Stimulated activated CD4-positive, alpha-beta T cell treated with anti-CD3 and anti-CD28 coated beads, Interleukin-4, amount 100 ng/mL, for 48 hours (primary cell): Measurements from ENCODE around the gene MRPL58.
A peak's percentile ranks its signal among the peaks of the same experiment; 100 is the strongest.
"Not testable (repeated sequence)": the region's sequence is repeated elsewhere in the genome, so short reads cannot be mapped to it uniquely, and the experiment has no call there.

Source experiments
- DNase-seq, 2 donors: peaks; one replicate each; pipeline ENCODE4 v3.0.0-alpha.2; 2020; ENCODE audit warnings: low read depth in 2 of 2

MRPL58 gene

DNA sequence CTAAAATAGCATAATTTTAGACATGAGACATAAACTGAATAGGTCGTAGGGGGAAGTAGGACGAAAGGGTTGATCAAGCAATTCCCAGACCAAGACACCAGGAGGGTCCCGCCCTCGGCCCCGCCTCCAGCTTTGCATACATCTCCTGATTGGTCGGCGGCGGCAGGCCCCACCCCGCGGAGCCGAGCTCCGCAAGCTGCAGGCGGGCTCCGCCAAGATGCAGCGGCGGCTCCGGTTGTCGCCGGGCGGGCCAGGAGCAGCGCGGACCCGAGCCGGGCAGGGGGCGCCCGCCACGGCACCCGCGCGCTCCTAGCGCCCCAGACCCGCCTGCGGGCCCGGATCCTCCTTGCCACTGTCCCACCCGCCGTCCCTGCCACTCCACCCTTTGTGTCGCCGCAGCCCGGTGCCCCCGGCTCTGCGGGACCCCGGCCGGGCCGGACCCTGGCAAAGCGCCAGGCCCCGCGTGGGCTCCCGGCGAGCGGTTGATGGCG is 25.0 kb upstream of the MRPL58 start, which contains the start of gene CDR2L:
Gene CDR2L (plus strand): TSS at position 215 of the 491 bp plus-strand sequence. CDS start 412 bp downstream, outside the sequence.
- peak; percentile 88 to 91 for DNase-seq

DNA sequence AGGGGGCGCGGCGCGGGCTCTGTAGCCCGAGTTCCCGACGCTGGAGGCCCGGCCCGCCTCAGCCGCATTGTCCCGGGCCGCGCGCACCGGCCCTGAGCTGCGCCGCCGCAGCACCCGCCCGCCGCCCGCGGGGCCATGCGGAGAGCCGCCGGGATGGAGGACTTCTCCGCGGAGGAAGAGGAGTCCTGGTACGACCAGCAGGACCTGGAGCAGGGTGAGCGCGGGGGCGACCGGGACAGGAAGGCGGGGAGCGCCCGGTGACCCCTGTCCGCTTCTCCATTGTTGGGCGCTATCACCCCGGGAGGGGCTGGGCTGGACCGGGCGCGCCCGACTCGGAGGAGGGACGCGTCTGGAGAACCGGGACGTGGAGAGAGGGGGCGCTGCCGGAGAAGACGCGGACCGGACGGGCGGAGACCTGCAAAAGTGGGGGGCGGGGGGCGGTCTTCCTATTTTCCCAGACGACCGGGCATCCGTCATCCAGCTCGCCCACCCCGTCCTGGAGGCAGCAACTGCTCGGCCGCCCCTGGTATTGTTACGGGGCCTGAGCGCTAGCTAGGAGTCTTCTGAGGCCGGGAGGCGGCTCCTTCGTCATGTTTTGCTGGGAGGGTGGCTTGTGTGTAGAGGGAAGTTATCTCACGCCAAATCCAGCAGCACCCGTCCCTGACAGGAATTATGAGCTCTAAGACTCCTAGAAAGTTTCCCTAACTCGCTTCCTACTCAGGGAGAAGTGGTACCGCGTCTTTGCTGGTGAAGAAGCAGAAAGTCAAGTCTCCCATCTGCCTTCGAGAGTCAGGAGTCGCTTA is 24.4 kb upstream of the MRPL58 start:
- DNase-seq, result no peak

DNA sequence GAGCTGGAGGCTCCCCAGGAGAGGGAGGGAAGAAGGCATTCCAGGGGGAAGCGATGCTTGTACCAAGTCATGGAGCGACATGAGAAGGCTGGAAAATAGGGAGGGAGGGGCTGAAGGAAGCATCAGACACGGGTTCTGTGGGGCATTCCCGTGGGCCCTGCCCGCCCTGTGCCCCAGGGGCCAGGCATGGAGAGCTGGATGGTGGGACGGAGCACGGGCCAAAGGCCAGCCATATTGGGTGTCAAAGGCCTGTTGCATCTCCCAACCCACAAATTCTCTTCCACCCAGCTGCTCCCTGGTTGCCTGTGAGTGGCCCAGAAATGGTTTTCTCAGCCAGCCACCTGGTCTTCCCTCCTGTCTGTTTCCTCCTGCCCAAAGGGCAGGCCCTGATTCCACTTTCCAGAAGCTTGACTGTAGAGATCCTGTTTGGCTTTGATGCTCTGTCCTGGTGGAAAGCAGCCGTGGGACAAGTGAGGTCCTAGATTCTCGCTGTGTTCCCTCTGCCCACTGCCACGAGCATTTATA is 21.8 kb upstream of the MRPL58 start:
- DNase-seq, result no peak

DNA sequence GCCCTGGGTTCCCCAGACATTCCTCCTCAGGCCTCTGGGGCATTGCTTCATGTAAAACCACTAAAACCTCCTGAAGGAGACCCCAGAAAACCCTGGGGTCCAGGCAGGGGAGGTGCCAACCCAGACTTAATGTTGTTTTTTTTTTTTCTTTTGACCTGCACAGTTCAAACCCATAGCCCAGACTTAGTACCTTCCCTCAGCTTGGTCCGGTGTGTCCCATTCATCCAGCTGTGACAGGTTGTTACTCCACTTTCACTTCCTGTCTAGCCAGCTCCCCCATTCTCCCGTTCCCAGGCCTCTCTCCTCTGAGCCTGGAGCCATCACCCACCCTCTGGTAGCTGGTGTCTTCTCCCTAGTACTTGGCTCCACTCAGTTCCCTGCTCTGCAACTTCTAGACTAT is 20.2 kb upstream of the MRPL58 start:
- DNase-seq, result no peak

DNA sequence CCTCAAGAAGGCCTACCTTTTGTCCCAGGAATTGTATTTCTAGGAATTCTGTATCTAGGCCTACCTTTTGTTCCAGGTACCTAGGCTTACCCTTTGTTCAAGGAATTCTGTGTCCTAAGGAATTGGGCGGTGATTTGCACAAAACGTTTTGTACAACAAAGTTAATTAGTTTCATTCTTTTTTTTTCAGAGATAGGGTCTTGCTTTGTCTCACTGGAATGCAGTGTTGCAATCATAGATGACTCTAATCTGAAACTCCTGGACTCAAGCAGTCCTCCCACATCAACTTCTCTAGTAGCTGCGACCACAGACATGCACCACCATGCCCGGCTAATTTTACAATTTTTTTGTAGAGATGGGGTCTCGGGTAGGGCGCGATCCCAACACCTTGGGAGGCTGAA is 18.0 kb upstream of the MRPL58 start:
- no peak for DNase-seq

DNA sequence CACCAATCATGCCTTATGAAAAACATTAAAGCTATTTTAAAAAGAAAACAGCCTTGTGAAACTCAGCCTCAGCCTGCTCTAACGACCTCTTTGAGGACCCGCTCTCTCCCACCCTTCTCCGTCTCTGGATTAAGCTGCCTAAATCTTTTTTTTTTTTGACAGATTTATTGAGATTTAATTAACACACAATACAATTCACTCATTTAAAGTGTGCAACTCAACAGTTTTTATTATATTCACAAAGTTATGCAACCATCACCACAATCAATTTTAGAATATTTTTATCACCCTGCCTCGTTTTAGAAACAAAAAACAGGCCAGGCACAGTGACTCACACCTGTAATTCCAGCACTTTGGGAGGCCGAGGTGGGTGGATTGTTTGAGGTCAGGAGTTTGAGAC is 16.6 kb upstream of the MRPL58 start:
- no peak for DNase-seq

DNA sequence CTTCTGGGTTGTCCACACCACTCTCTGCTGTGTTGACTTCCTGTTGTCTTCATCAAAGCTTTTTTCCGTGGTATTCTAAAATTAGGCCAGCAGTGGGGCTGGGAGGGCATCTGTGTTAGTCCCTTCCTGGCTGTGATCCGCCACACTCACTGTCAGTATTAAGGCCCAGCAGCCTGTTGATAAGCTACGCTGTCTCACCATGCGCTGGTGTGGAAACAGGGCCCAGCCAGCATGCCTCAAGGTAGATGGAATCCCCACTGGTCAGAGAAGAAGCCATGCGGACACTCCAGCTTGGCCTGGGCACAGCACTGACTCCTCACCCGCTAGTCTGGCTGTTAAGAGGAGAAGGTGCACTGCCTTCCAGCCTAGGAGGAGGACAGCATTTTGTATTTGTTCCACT is 13.7 kb upstream of the MRPL58 start:
- no peak for DNase-seq

DNA sequence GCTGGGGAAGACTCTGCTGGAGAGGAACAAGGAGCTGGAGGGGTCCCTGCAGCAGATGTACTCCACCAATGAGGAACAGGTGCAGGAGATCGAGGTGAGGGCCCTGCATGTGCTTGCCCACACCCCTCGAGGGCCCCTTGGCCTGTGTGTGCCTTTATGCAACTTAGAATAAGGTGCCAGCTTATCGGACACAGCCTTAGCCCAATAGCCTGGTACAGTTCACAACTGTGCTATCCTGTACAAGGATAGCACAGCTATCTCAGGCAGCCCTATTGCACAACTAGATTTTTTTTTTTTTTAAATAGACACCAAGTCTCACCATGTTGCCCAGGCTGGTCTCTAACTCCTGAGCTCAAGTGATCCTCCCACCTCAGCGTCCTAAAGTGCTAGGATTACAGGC is 12.9 kb upstream of the MRPL58 start:
- DNase-seq, result no peak

DNA sequence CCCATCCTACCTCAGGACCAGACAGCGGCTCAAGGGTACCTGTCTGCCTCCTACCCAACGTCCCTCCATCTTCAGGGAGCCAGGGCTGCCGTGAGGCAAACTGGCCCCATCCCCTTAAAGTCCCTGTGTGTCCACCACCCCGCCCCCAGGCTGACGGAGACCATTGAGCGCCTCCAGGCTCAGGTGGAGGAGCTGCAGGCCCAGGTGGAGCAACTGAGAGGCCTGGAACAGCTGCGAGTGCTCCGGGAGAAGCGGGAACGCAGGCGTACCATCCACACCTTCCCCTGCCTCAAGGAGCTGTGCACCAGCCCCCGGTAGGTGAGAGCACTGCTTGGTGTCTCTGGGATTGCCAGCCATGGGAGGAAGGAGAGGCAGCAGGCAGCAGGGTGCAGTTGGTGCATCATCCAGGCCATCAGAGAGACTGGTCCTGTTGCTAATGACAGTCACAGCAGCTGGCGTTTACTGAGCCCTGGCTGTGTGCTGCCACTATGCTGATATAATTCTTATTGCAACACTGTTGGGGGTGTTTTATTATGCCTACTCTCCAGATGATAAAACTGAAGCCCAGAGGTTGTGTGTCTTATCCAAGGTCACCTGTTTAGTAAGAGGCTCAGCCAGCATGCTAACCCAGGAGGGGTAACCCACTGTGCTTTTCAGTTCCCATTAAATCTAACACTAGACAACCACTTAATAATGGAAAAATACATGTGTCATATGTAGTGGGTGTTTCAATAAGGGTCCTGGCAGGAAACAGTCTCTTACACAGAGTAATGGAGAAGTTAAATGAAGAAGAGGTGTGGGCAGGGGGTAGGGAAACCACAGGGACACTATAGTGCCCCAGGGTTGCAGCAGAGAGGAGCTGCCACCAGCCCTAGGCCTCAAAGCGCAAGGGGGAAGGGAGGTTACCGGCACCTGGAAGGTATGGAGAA is 10.3 kb upstream of the MRPL58 start:
- no peak for DNase-seq

DNA sequence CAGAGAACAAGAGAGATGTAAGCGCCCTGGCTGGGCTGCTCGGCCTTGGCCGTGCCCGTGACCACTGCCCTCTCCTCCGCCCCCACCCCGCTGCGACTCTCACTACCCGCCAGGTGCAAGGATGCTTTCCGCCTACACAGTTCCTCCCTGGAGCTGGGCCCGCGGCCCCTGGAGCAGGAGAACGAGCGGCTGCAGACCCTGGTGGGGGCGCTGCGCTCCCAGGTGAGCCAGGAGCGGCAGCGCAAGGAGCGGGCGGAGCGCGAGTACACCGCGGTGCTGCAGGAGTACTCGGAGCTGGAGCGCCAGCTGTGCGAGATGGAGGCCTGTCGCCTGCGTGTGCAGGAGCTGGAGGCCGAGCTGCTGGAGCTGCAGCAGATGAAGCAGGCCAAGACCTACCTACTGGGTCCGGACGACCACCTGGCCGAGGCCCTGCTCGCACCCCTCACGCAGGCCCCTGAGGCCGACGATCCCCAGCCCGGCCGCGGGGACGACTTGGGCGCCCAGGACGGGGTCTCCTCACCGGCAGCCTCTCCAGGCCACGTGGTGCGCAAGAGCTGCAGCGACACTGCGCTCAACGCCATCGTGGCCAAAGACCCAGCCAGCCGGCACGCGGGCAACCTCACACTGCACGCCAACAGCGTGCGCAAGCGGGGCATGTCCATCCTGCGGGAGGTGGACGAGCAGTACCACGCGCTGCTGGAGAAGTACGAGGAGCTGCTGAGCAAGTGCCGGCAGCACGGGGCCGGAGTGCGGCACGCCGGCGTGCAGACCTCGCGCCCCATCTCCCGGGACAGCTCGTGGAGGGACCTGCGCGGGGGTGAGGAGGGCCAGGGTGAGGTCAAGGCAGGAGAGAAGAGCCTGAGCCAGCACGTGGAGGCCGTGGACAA is 9.2 kb upstream of the MRPL58 start:
- no peak for DNase-seq

DNA sequence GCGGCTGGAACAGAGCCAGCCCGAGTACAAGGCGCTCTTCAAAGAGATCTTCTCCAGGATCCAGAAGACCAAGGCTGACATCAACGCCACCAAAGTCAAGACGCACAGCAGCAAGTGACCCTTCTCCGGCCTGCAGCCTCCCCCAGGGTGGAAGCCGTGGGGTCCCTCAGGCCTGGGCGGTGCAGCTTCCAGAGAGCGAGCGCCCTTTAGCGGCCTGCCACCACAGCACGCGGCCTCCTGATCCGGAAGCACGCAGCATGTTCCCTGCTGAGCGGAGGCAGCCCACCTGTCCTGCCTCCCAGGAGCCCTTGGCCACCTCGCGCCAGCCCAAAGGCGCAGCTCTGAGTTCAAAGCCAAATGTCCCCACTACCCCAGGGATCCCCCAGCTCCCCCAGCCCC is 8.5 kb upstream of the MRPL58 start:
- DNase-seq, result no peak

DNA sequence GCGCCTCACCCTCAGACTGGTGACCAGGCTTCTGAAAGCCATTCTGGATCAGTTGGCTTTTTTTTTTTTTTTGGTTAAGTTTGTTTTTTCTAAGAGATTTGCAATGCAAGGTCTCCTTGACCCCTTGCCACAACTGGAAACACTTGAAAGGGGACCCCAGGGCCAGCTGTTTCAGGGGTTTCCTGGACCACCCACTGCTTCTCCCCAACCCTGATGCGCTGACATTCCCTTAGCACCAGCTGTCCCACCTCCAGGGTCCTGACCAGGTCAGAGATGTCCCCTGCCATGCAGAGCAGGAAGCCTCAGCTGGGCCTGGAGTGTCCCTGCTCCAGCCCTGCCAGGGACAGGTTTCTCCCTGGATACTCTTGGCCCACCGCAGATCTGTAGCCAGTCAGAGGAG is 8.1 kb upstream of the MRPL58 start:
- DNase-seq, result no peak

DNA sequence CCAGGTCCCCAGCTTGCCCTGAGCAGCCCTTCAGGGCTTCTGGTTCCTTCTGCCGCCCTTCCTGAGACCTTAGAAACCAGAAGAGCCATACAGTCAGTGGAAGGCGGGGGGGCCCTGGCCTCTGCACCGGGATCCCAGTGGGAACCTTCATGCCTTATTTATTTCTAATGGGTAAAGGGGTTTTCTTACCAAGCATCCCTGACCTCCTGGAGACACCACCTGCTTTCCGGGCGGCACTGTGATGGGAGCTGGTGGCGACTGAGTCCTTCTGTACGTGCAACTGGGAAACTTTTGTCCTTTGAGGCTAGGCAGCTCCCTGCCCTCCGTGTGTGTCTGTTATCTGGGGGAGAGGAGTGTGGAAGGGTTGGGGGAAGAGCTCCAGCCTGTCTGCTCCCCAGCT is 7.2 kb upstream of the MRPL58 start:
- DNase-seq, result no peak

DNA sequence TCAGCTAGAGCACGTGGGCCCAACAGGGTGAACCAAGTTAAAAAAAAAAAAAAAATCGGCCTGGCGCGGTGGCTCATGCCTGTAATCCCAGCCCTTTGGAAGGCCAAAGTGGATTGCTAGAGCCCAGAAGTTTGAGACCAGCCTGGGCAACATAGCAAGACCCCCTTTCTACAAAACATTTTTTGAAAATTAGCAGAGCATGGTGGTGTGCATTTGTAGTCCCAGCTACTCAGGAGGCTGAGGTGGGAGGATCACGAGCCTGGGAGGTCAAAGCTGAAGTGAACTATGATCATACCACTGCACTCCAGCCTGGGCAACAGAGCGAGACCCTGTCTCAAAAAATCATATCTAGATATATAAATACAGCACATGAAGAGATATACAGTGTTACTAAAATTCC is 6.4 kb upstream of the MRPL58 start:
- not testable (repeated sequence) for DNase-seq

DNA sequence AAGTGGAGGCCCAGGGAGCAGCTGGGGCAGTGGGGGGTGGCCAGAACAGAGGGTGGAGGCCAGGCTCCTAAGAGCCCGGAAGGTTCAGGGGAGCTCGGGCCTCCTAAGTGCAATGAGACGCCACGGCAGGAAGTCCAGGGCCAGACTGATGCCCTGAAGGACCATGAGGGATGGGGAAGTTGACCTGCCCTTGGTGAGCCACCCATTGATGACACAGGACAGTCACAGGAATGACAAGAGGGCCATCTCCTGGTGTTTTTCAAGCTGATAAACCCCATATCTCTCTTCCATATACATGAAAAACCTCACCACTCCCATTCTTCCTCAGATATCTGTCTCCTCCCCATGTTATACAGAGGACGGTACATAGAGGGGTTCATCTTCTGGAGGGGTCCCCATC is 5.8 kb upstream of the MRPL58 start:
- no peak for DNase-seq

DNA sequence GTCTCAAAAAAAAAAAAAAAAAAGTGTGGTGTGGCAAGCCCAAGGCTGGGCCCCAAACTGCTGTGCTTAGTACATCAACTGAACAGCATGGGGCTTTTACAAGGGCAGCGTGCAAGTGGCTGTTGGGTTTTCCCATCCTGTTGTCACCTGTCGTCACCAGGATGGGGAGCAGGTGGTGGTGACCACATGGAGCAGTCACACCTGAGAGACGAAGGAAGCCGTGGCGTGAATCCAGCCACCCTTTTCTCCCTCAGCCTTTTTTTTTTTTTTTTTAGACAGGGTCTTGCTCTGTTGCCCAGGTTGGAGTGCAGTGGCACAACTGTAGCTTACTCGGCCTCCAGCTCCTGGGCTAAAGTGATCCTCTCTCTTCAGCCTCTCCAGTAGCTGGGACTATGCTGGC is 4.1 kb upstream of the MRPL58 start:
- no peak for DNase-seq

DNA sequence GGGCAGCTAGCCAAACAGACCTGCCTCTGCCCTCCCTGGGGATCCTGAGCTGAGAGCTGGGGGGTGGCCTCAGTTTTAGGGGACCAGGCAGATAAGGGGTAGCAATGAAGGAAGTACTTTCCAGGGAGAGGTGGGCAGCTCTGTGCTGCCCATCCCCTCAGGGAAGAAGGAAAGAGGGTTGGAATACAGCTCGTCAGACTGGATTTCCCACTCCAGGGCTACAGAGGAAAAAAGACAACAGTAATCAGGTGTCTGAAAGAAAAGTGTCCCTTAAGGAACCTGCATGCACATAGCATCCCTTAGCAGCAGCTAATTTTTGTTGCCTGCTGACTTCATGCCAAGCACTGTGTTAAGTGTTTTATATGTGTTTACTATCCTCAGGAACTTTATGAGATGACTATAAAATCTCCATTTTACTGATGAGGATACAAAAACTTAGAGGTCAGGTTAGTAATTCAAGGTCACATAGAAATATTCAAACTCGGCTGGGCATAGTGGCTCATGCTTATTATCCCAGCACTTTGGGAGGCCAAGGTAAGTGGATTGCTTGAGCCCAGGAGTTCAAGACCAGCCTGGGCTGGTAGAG is 3.2 kb upstream of the MRPL58 start:
- no peak for DNase-seq

DNA sequence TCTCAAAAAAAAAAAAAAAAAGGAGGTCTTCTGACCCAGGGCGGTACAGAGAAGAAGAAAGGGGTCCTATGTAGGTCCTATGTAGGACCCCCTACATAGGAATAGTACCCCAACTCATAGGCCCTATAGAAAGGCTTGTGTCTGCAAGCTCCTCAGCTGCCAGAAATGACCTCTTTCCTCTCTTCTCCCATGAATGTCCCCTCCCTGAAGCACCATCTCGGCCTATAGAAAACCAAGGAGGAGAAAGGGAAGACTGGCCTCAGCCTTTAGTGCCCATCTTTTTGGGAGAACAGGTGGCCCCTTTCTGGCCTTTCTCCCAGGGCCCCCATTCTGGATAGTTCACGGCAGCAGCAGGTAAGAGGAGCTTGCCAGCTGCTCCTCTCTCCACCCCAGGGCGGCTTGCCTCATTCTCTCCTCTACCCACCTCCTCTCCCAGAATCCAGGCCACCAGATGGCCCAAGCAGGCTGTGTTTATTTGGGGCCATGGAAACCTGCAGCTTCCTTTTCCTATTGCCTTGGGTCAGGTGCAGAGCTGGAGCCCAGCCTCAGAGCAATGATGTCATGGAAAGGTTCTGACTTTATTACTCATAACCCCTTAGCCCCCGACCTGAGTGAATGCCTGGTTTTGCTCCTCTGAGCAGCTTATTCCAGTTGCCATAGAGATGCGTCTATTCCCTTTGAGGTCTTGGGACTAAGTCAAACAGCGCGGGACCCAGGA is 1.6 kb upstream of the MRPL58 start:
- no peak for DNase-seq

DNA sequence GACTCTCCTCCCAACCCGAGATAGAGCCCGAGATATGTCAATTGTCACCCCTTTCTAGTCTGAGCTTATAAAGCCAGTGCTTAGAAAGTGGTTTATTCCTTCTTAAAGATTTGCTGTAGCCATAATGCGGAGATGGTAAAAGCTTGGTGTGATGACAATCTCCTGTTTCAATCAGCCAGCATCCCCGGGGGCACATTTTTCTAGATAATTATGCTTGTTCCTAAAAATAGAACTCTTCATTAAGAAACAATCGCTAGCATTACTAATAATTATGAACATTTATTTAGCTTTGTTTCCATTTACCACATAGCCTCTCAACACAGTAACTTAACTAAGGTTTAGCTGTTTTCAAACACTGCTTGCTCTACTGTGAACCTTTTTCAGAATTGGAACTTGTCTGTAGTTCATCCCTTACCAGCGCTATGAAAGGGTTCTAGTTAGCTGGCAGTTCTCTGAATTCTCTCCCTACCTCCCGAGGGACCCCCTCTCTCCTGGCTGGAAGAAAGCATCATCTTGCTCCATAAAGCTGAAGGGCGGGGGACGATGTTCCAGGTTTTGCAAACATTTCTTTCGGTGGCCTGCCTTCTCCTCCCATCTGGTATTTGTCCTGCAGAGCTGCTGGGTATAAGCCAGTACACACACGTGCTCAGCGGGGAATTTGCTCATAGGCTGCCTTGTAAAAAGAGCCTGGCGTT is 922 bp upstream of the MRPL58 start:
- DNase-seq, result no peak

DNA sequence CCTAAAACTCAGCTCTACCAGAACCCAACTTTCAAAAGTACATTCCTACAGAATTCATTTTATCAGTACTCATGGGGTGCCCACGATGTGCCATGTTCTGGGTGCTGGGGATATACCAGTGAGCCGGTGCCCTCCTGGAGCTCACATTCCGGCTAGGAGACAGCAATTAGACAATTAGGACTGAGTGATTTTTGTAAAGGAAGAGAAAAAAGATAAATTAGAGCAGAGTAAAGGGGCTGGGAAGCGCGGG is 449 bp upstream of the MRPL58 start:
- DNase-seq, result no peak
